Measurements from ENCODE around the gene CFAP74.

Gene CFAP74

DNA sequence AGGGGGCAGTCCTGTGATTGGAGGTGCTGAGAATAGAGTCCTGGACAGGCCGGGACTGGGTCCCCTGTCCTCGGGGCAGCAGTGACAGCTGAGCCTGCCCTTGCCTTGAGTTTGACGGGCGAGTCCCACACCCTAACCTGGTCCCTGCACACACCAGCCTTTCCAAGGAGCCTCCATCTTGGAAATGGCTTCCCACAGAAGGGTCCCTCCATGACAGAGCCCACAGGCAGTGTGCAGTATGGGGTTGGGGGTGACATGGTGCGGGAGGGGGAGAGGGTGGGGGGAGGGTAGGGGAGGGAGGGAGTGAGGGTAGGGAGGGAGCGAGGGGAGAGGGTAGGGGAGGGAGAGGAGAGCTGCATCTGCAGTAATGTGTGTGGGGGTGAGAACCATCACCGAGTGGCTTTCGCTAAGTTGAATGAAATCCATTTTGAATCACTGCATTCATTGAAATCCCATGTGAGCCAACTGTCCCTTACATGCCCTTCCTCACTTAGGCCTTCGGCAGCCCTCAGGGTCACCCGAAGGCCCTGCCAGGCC is 74.4 kb downstream of the CFAP74 start:
- TF ChIP-seq, protein P1, sequence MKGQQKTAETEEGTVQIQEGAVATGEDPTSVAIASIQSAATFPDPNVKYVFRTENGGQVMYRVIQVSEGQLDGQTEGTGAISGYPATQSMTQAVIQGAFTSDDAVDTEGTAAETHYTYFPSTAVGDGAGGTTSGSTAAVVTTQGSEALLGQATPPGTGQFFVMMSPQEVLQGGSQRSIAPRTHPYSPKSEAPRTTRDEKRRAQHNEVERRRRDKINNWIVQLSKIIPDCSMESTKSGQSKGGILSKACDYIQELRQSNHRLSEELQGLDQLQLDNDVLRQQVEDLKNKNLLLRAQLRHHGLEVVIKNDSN (IDR thresholded peaks at IDR 0.05) = no peak
- TF ChIP-seq ZBTB7A (IDR thresholded peaks at IDR 0.05; ENCODE audit: low read depth) (no peak), TEAD4 (IDR thresholded peaks at IDR 0.05) (no peak), NFIC (IDR thresholded peaks at IDR 0.05) (no peak), CREB1 (IDR thresholded peaks at IDR 0.05; ENCODE audit: low read depth) (no peak), RAD21 (IDR thresholded peaks at IDR 0.05; ENCODE audit: low read depth) (no peak), FOXM1 (IDR thresholded peaks at IDR 0.05; ENCODE audit: borderline replicate concordance, low read depth) (no peak), TCF12 (IDR thresholded peaks at IDR 0.05; ENCODE audit: low read depth) (no peak), EGR1 (IDR thresholded peaks at IDR 0.05) (no peak), YY1 (IDR thresholded peaks at IDR 0.05; ENCODE audit: low read depth) (no peak), TAF1 (IDR thresholded peaks at IDR 0.05; ENCODE audit: low read depth) (no peak), EP300 (IDR thresholded peaks at IDR 0.05; ENCODE audit: borderline replicate concordance) (no peak), CEBPB (IDR thresholded peaks at IDR 0.05) (no peak)
- TF ChIP-seq, protein P2, sequence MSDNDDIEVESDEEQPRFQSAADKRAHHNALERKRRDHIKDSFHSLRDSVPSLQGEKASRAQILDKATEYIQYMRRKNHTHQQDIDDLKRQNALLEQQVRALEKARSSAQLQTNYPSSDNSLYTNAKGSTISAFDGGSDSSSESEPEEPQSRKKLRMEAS (IDR thresholded peaks at IDR 0.05) = no peak
- TF ChIP-seq, protein P3, sequence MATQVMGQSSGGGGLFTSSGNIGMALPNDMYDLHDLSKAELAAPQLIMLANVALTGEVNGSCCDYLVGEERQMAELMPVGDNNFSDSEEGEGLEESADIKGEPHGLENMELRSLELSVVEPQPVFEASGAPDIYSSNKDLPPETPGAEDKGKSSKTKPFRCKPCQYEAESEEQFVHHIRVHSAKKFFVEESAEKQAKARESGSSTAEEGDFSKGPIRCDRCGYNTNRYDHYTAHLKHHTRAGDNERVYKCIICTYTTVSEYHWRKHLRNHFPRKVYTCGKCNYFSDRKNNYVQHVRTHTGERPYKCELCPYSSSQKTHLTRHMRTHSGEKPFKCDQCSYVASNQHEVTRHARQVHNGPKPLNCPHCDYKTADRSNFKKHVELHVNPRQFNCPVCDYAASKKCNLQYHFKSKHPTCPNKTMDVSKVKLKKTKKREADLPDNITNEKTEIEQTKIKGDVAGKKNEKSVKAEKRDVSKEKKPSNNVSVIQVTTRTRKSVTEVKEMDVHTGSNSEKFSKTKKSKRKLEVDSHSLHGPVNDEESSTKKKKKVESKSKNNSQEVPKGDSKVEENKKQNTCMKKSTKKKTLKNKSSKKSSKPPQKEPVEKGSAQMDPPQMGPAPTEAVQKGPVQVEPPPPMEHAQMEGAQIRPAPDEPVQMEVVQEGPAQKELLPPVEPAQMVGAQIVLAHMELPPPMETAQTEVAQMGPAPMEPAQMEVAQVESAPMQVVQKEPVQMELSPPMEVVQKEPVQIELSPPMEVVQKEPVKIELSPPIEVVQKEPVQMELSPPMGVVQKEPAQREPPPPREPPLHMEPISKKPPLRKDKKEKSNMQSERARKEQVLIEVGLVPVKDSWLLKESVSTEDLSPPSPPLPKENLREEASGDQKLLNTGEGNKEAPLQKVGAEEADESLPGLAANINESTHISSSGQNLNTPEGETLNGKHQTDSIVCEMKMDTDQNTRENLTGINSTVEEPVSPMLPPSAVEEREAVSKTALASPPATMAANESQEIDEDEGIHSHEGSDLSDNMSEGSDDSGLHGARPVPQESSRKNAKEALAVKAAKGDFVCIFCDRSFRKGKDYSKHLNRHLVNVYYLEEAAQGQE (IDR thresholded peaks at IDR 0.05; ENCODE audit: low read depth) = no peak

DNA sequence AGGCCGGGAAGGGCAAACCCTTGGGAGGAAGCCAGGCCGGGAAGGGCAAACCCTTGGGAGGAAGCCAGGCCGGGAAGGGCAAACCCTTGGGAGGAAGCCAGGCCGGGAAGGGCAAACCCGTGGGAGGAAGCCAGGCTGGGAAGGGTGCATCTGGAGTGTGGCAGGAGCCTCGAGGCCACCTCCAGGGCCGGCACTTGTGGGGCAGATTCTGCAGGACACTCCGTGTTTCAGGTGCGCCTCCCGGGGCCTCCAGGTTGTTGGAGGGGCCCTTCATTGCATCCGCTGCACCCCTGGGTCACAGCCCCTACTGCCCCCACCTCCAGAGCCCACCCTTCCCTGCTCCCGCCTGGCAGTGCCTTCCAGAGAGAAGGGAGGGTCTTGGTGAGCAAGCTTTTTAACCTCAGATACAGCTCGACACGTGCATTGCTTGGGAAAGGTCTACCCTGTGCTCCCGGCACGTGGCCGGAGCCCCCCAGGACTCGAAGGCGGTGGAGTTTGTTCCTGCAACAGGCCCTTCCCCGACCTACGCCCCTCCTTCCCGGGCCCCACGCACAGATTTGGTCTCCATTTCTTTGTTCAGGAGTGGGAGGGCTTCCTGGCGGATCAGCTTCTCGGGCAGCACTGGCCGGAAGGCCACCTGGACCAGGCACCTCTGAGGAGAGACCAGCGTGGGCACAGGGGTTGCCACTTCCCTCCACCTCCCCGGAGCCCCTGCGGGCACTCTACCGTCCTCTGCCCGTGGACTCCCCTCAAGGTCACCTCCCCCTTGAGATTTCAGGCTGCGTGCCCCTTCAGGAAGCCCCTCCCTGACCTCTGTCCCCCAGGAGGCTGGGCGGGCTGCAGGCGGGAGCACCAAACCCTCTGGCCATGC is 75.1 kb downstream of the CFAP74 start:
- TF ChIP-seq CEBPB (IDR thresholded peaks at IDR 0.05) (no peak), NFIC (IDR thresholded peaks at IDR 0.05) (peak; percentile 55)

DNA sequence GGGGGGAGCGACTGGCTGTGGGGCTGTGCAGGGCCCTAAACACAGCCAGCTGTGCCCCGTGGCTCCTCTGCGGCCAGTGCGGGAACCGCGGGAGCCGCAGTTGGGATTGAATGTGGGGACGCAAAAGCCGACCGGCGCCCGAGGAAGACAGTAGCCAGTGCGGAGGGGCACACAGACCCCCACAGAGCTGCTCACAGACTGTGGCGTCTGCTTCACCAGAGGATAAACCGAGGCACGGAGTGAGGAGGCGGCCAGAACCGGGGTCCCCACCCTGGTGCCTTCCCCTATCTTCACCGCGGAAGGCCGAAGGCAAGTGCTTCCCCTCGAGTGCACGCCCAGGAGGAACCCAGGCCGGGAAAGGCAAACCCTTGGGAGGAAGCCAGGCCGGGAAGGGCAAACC is 75.8 kb downstream of the CFAP74 start:
- TF ChIP-seq ZBTB7A (IDR thresholded peaks at IDR 0.05; ENCODE audit: low read depth) = no peak

DNA sequence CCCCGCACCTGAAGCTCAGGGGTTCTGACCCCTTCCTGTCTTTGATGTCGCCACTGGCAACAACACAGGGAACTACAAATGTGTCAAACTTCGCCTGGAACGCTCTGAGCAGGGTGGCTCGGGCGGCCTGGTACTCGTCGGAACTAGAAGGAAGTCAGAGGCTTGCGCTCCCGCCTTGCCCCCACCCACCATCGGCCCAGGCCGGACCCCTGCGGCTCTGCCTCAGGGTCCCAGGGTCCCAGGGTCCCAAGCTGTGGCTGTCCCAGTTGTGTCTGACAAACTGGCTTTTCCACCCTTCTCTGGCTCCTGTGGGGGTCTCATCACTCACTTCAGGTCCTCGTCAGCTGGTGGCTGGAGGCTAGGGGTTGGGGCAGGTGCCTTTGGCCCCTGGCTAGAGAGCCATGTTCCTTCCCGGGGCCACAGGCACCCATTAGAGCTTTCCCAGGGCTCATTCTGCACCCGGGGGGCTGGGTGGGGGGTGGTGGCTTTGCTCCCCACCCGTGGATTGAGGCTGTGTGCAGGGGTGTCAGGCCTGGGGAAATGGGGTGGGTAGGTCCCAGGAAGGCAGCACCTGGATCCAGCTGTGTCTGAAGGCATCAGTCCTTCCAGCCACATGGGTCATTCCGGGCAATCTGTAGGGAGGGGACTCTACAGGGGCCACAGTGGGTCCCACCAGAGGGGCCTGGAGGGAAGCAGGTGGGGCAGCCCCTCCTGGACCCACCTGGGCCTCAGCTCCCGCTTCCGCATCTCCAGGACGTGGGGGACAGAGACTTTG is 76.5 kb downstream of the CFAP74 start:
- TF ChIP-seq TEAD4 (IDR thresholded peaks at IDR 0.05) = no peak
- no peak for TF ChIP-seq RAD21 (IDR thresholded peaks at IDR 0.05; ENCODE audit: low read depth)
- TF ChIP-seq TCF12 (IDR thresholded peaks at IDR 0.05; ENCODE audit: low read depth) = no peak
- no peak for TF ChIP-seq ZBTB7A (IDR thresholded peaks at IDR 0.05; ENCODE audit: low read depth)
- TF ChIP-seq FOXM1 (IDR thresholded peaks at IDR 0.05; ENCODE audit: borderline replicate concordance, low read depth) = no peak
- no peak for TF ChIP-seq CREB1 (IDR thresholded peaks at IDR 0.05; ENCODE audit: low read depth)
- TF ChIP-seq, protein P2 (IDR thresholded peaks at IDR 0.05) = no peak
- no peak for TF ChIP-seq EP300 (IDR thresholded peaks at IDR 0.05; ENCODE audit: borderline replicate concordance)

DNA sequence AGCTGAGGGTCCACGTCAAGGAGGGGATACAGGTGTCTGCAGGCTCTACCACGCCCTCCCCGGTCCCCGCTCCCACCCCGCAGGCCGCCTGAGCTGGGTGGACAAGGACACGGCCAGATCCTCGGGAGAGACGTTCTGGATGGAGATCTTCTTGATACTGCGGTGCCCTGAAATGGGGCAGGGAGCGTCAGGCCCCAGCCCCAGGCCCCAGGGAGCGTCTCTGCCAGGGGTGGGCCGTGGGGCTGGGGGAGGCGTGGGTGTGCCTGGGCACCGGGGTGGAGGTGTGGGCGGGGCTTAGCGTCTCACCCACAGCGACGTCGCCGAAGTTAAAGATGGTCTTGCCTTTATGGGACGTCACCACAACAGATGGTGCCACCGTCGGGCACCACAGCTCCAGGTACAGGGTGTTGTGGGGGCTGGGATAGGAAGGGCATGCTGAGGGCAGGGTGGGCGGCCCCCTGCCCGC is 77.2 kb downstream of the CFAP74 start:
- no peak for TF ChIP-seq EGR1 (IDR thresholded peaks at IDR 0.05)
- no peak for TF ChIP-seq EP300 (IDR thresholded peaks at IDR 0.05; ENCODE audit: borderline replicate concordance)
- no peak for TF ChIP-seq NFIC (IDR thresholded peaks at IDR 0.05)
- TF ChIP-seq CEBPB (IDR thresholded peaks at IDR 0.05) = no peak
- no peak for TF ChIP-seq ZBTB7A (IDR thresholded peaks at IDR 0.05; ENCODE audit: low read depth)
- TF ChIP-seq RAD21 (IDR thresholded peaks at IDR 0.05; ENCODE audit: low read depth) = no peak
- no peak for TF ChIP-seq TAF1 (IDR thresholded peaks at IDR 0.05; ENCODE audit: low read depth)
- TF ChIP-seq, protein P3 (IDR thresholded peaks at IDR 0.05; ENCODE audit: low read depth) = no peak
- no peak for TF ChIP-seq FOXM1 (IDR thresholded peaks at IDR 0.05; ENCODE audit: borderline replicate concordance, low read depth)
- TF ChIP-seq YY1 (IDR thresholded peaks at IDR 0.05; ENCODE audit: low read depth) = no peak
- TF ChIP-seq, protein P1 (IDR thresholded peaks at IDR 0.05) = no peak
- no peak for TF ChIP-seq TCF12 (IDR thresholded peaks at IDR 0.05; ENCODE audit: low read depth)
- no peak for TF ChIP-seq TEAD4 (IDR thresholded peaks at IDR 0.05)
- TF ChIP-seq, protein P2 (IDR thresholded peaks at IDR 0.05) = no peak
- no peak for TF ChIP-seq CREB1 (IDR thresholded peaks at IDR 0.05; ENCODE audit: low read depth)
